NCI-H128 (cell line): ENCODE data around the gene PPP1R15B.

Source experiments
- DNase-seq: peaks from one replicate; lab custom pipeline; 2025; ENCODE audit not compliant: unreplicated experiment; lab: John Stamatoyannopoulos, UW

PPP1R15B gene

DNA sequence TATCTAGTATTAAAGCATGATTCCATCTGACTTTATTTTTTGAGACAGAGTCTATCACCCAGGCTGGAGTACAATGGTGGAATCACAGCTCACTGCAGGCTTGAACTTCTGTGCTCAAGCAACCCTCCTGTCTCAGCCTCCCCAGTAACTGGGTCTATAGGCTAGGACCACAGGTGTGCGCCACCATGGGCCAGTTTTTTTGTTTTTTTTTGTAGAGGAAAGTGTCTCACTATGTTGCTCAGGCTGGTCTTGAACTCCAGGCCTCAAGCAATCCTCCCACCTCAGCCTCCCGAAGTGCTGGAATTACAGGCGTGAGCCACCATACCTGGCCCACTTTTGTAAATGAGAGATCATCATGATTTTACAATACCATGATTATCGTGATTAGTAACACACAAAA is 9.2 kb downstream of the PPP1R15B start:
- no peak for DNase-seq

DNA sequence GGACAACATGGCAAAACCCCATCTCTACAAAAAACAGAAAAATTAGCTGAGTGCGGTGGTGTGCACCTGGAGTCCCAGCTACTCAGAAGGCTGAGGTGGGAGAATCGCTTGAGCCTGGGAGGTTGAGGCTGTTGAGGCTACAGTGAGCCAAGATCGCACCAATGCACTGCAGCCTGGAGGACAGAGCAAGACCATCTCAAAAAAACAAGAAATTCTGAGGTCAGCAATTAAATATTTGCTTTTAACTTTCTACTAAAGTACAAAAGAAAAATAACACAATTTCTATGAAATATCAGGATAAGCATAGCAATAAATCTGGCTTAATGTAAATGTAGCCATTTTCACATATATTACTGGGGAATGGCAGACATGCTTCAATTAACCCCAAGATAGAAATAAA is 9.9 kb downstream of the PPP1R15B start:
- no peak for DNase-seq

DNA sequence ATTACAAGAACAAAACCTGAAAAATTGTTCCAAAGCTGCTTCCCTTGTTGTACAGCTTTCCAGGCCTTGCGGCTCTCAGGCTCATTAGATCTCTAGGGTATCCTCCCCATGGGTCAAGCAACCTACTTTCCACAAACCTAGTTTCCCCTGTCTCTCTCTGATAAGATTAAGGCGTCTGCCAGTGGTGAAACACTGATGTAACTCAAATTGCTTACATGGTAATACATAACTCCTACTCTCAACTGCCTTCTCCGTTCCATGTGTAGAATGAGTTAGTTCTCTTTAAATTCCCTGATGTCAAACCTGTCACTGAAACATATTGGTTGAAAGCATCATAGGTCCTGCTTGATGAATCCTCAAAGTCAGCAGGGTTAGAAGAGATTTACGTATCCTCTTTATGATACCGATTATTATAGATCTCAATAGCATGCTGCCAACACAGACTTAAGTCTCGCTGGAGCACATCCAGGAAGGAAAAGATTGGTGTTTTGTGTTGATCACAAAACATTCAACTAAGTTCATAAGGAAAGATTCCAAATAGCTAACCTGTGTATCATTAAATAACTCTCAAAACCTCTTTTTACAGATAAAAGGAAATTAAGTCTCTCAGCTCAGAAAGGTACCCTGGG is 10.6 kb downstream of the PPP1R15B start:
- no peak for DNase-seq

DNA sequence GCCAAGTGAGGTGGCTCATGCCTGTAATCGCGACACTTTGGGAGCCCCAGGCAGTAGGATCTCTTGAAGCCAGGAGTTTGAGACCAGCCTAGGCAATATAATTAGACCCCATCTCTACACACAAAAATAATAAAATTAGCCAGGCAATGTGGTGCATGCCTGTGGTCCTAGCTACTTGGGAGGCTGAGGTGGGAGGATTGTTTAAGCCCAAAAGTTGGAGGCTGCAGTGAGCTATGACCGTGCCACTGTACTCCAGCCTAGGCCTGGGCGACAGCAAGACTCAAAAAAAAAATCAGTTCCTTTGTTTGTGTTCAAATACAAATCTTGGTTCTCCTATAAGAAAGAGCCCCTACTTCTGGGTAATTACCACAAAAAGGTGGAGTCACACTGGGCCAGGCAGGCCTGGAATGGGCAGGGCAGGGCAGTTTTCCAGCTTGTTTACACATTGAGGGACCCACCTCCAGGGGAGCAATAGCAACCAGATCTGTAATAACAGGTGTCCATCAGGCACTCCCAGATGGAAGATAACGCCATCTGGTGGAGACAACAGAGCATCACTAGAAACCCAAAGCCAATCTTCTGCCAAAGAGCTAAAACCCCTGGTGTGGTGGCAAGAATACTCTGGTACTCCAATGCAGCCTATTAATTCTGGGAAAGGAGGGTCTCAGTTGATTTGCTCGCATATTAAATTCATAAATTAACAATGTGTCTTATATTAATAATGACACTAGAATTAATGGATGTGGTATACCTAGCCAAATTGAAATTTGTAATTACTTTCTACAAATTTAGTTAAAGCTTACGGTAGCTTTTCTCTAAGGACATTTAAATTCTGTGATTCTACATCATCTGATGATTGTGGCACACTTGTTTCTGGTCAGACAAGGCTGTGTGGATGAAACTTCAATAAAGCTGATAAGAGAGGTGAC is 13.2 kb downstream of the PPP1R15B start:
- peak; percentile 72 for DNase-seq

DNA sequence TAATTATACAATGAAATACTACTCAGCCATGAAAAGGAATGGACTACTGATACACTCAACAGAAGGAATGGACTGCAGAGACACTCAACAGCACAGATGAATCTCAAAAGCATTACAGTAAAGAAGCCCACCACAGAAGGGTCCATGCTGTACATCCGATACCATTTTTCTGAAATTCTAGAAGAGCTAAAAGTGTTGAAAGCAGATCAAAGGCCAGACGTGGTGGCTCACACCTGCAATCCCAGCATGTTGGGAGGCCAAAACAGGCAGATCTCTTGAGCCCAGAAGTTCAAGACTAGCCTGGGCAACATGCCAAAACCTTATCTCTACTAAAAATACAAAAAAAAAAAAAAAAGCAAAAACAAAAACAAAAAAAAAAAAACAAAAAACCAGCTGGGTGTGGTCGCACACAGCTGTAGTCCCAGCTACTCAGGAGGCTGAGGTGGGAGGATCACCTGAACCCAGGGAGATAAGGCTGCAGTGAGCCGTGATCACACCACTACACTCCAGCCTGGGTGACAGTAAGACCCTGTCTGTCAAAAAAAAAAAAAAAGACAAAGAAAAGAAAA is 15.5 kb downstream of the PPP1R15B start:
- no peak for DNase-seq

DNA sequence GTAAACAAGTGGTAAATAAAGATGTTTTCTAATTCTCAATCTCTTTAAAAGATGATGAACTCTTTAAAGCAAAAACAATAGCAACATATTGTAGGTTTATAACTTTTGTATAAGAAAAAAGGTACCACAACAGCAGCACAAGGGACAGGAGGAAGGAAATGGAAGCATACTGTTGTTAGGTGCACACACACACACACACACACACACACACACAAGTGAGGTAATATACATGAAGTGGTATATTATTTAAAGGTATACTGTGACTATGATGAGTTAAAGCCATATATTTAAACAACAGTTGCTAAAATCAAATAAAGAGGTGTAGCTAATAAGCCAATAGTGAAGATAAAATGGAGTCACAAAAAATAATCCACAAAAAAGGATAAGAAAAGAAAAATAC is 20.0 kb downstream of the PPP1R15B start:
- no peak for DNase-seq

DNA sequence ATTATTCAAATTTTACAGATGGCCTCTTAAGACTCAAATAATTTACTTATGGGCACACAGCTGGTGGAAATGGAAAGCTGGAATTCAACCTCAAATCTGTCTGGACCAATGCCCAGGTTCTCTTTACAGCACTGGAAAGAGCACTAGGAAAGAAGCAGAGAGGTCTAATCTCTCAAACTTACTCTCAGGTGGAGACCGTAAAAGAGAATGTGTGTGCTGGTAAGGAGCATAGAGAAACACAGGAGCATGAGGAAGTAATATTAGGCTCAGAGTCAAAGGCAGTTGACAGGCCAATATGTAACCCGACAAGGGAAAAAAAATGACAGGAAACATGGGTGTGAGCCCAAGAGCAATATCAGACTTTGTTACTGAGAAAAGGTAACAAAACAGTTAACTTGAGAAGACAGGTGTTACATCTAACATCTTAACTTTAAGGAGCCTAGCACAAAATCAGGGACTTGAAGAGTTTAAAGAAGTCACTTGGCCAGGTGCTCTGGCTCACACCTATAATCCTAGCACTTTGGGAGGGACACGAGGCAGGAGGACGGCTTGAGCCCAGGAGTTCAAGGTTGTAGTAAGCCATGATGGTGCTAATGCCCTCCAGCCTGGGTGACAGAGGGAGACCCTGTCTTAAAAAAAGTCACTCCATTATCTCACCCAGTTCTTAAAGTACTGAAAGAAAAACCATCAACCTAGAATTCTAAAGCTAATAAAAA is 20.7 kb downstream of the PPP1R15B start:
- no peak for DNase-seq

DNA sequence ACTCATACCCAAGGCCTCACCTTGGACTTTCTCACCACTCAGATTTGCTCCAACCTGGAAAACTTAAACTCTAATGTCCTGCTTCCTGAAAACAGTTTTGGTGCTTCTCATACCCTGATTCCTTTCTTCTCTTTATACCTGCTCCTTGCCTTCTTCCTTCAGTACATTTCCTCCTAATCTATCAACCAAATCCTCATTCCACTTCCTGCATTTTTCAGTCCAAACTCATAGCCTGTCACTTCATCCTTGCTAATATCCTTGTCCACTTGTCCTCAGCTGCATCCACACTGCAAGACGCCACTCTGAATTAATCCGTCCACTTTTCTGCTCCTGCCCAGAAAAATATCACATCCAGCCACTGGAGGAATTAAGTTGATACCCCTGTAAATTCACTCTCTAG is 25.9 kb downstream of the PPP1R15B start:
- DNase-seq, result no peak

DNA sequence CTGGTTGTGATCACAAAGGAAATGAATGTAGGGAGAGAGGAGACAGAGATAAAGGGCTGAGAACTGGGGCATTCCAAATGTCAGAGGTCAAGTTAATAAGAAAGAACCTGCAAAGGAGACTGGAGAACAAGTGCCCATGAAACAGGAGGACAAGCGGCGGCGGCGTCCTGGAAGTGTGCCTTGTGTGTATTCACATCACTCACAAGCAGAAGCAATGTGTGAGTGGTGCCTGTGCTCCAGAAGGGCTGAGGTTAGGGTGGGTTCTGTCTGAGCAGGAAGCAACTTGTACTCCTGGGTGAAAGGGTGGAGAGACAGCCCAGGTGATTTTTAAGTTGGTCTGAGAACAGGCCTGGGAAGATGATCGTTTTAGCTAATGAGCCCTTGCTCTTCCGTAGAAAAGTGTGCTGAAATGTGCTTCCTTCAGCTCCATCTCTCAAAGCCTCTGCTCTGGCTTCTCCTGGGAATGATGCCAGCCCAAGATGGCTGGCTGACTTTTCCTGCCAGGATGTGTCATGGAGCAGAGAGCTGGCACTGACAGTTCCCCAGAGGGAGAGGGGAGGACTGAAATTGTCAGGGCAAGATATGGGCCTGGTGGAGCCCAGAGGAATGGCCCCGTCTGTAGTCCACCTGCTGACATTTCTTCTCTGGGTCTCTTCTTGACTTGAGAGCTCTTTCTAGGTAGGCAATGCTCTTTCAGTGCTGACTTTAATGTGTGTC is 26.8 kb downstream of the PPP1R15B start:
- DNase-seq, result no peak

DNA sequence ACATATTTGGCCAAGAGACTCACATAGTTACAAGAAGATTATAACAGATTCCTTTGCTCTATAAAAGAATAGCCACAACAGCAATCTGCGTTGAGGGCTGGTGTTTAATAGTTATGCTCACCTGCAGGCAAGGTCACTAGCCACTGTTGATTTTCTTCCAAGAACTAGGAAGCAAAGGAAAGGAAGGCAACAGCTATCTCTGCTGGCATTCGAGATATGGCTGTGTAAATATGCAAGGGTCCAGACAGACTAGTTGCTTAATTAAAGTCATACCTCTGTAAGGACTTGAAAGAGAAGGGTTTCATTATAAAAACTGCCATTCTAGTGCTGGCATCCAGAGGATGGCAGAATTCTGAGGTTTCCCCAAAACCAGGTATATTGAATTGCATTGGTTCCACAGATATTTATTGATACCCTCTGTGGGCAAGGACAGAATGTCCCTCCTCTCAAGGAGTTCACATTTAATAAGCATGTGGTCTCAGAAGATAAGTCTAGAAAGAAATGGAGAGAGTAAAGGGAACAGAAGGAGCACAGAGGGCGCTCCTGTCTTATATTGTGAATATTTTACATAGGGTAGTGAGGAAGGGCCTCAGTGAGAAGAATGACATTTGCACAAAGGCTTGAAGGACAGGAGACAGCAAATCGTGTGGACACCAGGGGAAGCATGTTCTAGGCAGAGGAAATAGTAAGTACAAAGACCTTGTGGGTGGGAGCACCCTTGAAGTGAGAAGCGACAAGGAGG is 28.3 kb downstream of the PPP1R15B start:
- no peak for DNase-seq

DNA sequence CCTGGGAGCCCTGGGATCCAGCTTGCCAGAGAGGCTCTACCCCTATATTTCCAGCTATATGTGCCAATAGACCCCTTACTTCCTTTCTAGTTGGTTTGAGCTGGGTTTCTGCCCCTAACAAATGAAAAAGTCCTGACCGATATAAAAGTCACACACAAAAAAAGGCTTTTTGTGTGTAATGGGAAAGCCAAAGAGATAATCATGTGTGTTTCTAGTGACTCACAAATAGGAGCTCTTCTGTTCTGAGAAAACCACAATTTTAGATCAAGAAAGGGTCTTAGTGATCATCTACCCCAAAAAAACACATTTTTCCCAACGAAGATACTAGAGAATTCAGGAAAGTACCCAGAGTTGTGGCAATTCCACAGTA is 28.9 kb downstream of the PPP1R15B start:
- DNase-seq, result no peak

DNA sequence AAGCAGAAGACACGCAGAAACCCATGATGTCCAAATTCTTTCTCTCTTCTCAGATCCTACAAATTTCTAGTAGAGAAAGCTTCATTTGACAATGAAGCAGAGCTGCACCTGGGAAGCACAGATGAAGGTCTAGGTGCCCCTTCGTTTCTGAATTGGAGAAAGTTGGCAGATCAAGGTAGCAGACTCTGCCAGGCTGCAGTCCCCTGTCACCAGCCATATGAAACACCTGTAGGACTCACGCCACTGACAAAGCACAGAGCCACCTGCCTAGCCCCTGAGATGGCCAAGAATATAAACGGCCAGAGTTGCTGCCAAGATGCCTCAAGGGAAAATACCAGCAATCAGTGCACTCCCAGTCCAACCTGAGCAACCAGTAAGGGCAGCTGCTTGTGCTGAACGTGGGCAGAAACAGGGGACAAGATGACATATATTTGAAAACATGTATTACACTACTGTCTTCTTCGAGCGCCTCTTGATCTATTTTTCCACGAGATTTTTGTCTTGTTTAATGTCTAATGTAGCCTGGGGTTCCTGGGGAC is 31.3 kb downstream of the PPP1R15B start:
- DNase-seq, result no peak

DNA sequence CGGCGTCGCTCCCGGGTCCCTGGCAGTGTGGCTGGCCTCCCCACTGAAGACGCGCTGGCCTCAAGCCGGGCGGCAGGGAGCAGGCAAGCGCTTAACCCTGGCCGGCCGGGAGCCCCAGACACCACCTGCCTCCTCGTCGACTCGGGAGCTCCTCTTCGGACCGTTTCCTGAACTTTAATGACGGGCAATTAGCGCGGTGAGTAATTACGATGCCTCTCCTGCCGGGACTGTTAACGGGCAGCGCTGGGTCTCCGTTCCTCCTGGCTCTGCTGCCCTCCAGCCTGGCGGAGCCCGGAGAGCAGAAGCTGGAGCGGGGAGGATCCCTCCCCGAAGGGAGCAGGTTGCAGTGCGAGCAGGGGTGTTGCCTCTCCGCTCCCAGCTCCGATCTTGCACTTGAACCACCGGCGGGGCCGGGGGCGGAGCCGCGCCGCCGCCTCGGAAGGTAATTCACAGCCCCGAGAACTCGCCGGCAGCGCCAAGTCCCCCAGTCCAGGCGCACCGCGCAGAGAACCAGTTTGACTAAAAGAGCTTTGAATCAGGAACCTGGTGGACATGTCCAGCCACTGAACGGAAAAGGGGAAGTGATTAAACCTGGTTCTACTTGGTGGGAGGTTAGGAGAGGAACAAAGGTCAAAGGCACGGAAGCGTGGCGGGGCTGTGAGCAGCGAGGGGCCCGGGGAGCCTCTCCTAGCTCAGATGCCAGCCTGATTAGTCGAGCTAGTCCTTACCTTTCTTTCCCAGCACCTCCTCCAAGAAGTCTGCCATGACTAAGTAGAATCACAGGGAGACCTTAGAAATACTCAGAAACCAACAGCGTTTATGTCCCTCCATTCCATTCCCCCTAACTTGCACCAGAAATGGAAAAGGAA is 33.6 kb downstream of the PPP1R15B start:
- DNase-seq, result peak; percentile 32

DNA sequence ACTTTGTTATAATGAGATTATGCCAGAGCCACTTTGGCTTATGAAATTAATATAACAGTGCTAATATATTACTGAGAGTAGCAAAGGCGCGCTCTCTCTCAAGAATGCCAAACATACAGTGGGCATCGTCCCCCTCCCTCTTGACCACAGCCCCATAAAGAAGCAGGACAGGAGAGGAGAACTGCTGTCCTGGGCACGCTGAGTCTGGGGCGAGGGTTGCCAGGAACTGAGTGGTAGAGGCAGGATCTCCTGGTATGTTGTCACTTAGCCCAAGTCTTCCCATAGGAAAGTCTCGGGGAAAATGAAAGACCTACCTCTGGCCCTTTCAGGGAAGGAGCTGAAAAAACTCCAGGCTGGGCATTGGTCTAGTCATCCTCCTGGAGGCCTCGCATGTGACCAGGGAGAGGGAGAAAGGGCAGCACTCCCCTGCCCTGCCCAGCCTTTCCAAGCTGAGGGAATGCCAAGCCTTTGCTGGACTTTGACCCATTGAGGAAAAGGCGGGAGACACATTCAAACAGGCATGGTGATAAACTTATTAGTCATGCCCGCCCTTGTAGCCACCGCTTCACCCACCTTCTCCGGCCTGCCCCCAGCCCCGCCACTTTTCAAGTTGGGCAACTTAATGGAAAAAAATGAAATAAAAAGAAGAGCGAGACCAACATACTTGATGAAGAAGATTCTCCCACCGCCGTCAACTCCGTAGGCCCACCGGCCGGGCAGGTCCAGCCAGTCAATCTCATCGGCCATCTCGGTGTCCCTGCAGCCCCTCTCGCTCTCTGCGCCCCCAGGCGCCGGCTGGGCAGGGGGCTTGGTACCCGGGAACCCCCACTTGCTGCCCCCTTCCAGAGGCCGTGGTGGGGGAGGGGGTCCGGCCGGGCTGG is 34.5 kb downstream of the PPP1R15B start:
- DNase-seq, result no peak

DNA sequence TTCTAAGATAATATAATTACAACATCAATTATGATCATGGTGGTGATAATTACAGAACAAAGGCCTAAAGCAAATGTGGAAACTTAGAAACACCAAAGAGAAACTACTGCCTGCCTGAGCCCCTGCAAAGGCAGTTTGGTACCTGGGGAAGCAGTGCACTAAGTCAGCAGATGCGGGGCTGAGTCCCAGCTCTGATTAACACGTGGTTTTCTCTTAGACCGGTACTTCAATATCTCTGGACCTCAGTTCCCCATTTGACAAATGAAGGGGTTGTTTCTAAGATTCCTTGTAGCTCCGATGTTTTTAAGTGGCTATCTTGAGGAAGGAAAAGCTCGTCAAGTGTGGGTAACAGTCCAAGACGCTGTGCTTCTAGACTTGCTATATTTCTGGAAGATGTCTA is 35.2 kb downstream of the PPP1R15B start:
- no peak for DNase-seq

DNA sequence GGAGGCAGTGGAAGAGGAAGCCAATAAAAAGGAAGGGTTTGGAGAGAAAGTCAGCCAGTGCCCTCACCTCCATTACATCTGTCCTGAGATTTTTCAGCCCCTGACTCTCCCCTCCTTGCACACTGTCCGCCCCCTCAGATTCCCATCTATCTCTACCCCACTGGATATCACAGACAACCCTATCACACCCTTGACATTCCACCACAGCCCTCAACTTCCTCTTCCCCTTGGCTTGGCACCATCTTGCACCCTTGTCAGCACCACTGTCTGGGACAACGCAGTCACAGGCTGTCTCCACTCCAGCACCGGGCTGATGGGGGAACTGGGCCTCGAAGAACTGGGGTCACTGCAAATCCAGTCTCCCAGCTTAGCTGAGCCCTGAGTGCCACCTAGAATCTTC is 37.7 kb downstream of the PPP1R15B start:
- DNase-seq, result no peak

DNA sequence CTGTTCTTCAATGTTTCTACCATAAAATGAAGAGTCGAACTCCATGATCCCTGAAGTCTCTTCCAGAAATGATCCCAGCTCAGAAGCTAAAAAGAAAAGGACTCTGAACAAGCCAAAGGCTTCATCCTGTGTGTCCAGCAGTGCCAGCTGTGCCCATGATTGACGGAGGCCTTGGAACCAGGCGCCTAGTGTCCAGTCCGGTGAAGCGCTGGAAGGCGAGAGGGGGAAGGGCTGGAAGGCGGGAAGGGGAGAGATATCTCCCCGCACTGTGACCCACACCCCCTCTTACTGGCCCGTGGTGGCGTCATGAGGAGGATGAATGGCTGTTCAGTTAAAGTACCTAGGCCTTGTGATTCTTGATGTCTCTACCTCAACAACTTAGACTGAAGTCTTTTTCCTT is 41.4 kb downstream of the PPP1R15B start:
- DNase-seq, result no peak
